Measurements from ENCODE around the gene SNX24.

- TF ChIP-seq CTCF (conservative IDR thresholded peaks at IDR 0.05; ENCODE audit: low read depth in 2 of 2) (no peak), NANOG (IDR thresholded peaks at IDR 0.05; ENCODE audit: borderline replicate concordance) (no peak), CREB1 (CRISPR knock-in tag; IDR thresholded peaks at IDR 0.05; ENCODE audit: low read depth) (no peak), POLR2AphosphoS5 (IDR thresholded peaks at IDR 0.05; ENCODE audit: low read depth) (no peak), EZH2 (IDR thresholded peaks at IDR 0.05; ENCODE audit: low read depth, unreplicated experiment) (no peak), JUNB (IDR thresholded peaks at IDR 0.05; ENCODE audit: unreplicated experiment) (no peak), EZH2phosphoT487 (IDR thresholded peaks at IDR 0.05; ENCODE audit: unreplicated experiment) (no peak), REST (IDR thresholded peaks at IDR 0.05; ENCODE audit: unreplicated experiment) (no peak)
These were observed 132.7 kb downstream of the SNX24 start for GRCh38 chr5:122978068-122978467.

Data from GM23338 (cell line).